PFSK-1 (cell line): ENCODE measurements around the gene PRKN.

Experiments used
- FOXP2 ChIP-seq: optimal IDR thresholded peaks from 2 replicates; pipeline ENCODE3; 2011; ENCODE audit warnings: borderline replicate concordance, control low read depth, inconsistent platforms; ENCODE audit not compliant: insufficient read depth; ENCODE audit errors: extremely low read length, extremely low read depth
- POLR2AphosphoS5 ChIP-seq: IDR thresholded peaks from 2 replicates; pipeline ENCODE4 v1.6.1; 2012; ENCODE audit warnings: low read depth, mild to moderate bottlenecking, control low read depth, low read length, moderate library complexity
- SIN3A ChIP-seq: IDR thresholded peaks from 2 replicates; pipeline ENCODE4 v1.6.1; 2012; ENCODE audit warnings: mild to moderate bottlenecking, low read length, moderate library complexity, borderline replicate concordance; ENCODE audit not compliant: insufficient read depth
- TAF1 ChIP-seq: IDR thresholded peaks from 2 replicates; pipeline ENCODE4 v1.6.1; 2012; ENCODE audit warnings: low read length, control low read depth, borderline replicate concordance; ENCODE audit not compliant: insufficient read depth
- TF ChIP-seq, protein P1 (sequence below), 2 experiments: IDR thresholded peaks; 2 replicates each; pipeline versions ENCODE4 v1.6.1 to v1.8.0; 2011 to 2012; ENCODE audit warnings: low read depth in 2 of 2, low read length in 2 of 2, control low read depth in 1 of 2, inconsistent platforms in 1 of 2, mild to moderate bottlenecking in 1 of 2, moderate library complexity in 1 of 2; ENCODE audit not compliant: insufficient read depth in 1 of 2

Gene PRKN

DNA sequence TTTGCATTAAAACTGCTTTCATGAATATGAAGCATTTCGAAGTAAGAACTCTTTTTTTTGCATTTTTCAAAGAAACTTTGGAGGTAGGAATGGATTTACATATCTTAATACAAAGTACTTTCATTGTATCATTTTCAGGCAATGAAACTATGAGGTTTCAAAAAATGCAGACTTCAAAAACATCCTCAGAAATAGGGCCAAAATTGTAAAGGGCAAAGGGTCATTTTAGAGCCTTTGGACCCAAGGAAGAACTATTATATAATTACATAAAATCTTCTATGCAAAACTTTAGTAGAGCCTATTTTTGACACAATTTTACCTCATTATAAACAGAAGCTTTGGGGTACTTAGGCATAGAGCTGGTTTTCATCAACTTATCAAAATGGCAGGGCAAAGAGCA is 4.9 kb downstream of the PRKN start:
- TF ChIP-seq TAF1, result no peak
- TF ChIP-seq FOXP2, result no peak
- TF ChIP-seq SIN3A, result no peak
- TF ChIP-seq, protein P1, sequence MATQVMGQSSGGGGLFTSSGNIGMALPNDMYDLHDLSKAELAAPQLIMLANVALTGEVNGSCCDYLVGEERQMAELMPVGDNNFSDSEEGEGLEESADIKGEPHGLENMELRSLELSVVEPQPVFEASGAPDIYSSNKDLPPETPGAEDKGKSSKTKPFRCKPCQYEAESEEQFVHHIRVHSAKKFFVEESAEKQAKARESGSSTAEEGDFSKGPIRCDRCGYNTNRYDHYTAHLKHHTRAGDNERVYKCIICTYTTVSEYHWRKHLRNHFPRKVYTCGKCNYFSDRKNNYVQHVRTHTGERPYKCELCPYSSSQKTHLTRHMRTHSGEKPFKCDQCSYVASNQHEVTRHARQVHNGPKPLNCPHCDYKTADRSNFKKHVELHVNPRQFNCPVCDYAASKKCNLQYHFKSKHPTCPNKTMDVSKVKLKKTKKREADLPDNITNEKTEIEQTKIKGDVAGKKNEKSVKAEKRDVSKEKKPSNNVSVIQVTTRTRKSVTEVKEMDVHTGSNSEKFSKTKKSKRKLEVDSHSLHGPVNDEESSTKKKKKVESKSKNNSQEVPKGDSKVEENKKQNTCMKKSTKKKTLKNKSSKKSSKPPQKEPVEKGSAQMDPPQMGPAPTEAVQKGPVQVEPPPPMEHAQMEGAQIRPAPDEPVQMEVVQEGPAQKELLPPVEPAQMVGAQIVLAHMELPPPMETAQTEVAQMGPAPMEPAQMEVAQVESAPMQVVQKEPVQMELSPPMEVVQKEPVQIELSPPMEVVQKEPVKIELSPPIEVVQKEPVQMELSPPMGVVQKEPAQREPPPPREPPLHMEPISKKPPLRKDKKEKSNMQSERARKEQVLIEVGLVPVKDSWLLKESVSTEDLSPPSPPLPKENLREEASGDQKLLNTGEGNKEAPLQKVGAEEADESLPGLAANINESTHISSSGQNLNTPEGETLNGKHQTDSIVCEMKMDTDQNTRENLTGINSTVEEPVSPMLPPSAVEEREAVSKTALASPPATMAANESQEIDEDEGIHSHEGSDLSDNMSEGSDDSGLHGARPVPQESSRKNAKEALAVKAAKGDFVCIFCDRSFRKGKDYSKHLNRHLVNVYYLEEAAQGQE (IDR thresholded peaks at IDR 0.05; ENCODE audit: insufficient read depth in 1 of 2, low read depth in 2 of 2, low read length in 2 of 2), result no peak
- no peak for TF ChIP-seq POLR2AphosphoS5

DNA sequence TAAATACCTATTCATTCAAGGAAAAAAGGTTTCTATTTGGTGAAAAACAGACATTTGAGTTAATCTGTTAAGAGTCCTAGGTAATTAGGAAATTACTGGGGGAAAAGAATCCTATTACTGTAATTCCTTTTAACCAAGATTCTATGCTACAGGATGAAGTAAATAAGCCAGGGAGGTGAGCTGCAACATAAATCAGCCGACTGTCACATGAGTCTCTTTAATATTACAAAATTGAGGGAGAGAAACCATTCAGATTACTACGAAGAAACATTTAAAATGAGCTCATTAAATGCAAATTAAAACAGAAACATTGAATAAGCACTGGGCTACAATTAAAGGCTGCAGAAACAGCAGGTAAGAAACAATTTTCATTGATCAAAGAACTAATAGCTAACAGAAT is 5.3 kb downstream of the PRKN start:
- TF ChIP-seq FOXP2 (no peak), TAF1 (no peak), SIN3A (no peak), POLR2AphosphoS5 (no peak)
- TF ChIP-seq, protein P1 (IDR thresholded peaks at IDR 0.05; ENCODE audit: insufficient read depth in 1 of 2, low read depth in 2 of 2, low read length in 2 of 2), result no peak

GRCh38 chr6:162721404-162721687 is 6.2 kb downstream of the PRKN start:
- no peak for TF ChIP-seq FOXP2
- TF ChIP-seq, protein P1 (IDR thresholded peaks at IDR 0.05; ENCODE audit: insufficient read depth in 1 of 2, low read depth in 2 of 2, low read length in 2 of 2), result no peak
- TF ChIP-seq SIN3A, result no peak
- no peak for TF ChIP-seq POLR2AphosphoS5
- TF ChIP-seq TAF1, result no peak

GRCh38 chr6:162719528-162719927 is 8.0 kb downstream of the PRKN start:
- no peak for TF ChIP-seq TAF1
- TF ChIP-seq, protein P1 (IDR thresholded peaks at IDR 0.05; ENCODE audit: insufficient read depth in 1 of 2, low read depth in 2 of 2, low read length in 2 of 2), result no peak
- no peak for TF ChIP-seq POLR2AphosphoS5
- TF ChIP-seq FOXP2, result no peak
- no peak for TF ChIP-seq SIN3A

DNA sequence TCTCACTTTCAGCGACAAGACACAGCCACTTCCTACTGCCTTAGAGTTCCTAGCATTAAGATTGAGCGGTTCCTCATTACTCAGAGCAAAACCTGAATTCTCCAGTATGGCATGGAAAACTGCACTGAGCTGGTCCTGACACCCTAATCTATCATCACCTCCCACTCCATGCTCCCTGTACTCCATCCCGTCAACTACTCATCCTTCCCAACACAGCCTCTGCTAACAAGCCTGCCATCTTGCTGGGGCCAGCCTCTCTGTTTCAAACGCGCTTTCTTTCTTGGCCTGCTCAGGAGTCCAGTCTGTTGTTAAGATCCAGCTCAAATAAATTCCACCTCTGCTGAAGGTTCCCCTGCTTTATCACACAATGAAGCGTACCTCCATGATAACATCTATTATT is 12.0 kb downstream of the PRKN start:
- TF ChIP-seq, protein P1 (IDR thresholded peaks at IDR 0.05; ENCODE audit: insufficient read depth in 1 of 2, low read depth in 2 of 2, low read length in 2 of 2), result no peak
- no peak for TF ChIP-seq SIN3A
- TF ChIP-seq FOXP2, result no peak
- no peak for TF ChIP-seq TAF1
- no peak for TF ChIP-seq POLR2AphosphoS5
